K562 (cell line): ENCODE results near the gene GSTM2. TPM values are rescaled to one million over a fixed set of nuclear protein-coding genes. Genes with fewer than 3 reads are reported as not detected.

Source experiments
- ARID2 ChIP-seq: fragments of 450-650 bp; IDR thresholded peaks from 2 replicates; pipeline ENCODE4 v1.6.1; 2017; ENCODE audit warnings: antibody characterized with exemption, mild to moderate bottlenecking
- CBFA2T3 ChIP-seq: fragments of 450-650 bp; IDR thresholded peaks from 2 replicates; pipeline ENCODE4 v1.6.1; 2017
- CREBBP ChIP-seq: IDR thresholded peaks from one replicate; pipeline ENCODE4 v1.6.1; 2012; ENCODE audit warnings: low read depth, mild to moderate bottlenecking, control low read depth, inconsistent platforms, low read length
- DDX20 ChIP-seq: fragments of 450-650 bp; IDR thresholded peaks from 2 replicates; pipeline ENCODE4 v1.6.1; 2016; ENCODE audit warnings: missing genetic modification characterization, low read depth, mild to moderate bottlenecking, missing compliant biosample characterization, moderate library complexity
- FOXA3 ChIP-seq, 2 experiments: fragments of 450-650 bp in 1 of 2; sonication (generic) in 1 of 2; formaldehyde crosslinking; IDR thresholded peaks in 1 of 2; conservative IDR thresholded peaks in 1 of 2; 2 replicates each; pipeline versions ENCODE4 v1.4.0 to v1.8.0; 2020 to 2022; ENCODE audit warnings: mild to moderate bottlenecking in 2 of 2, missing genetic modification reagents in 1 of 2
- MYNN ChIP-seq, 2 experiments: sonication (generic); formaldehyde crosslinking in 1 of 2; IDR thresholded peaks; 2 replicates each; pipeline versions ENCODE4 v1.5.0 to v1.6.1; 2016 to 2020; ENCODE audit warnings: antibody characterized with exemption in 1 of 2, missing genetic modification reagents in 1 of 2
- NFE2 ChIP-seq: IDR thresholded peaks from 2 replicates; pipeline ENCODE4 v1.6.1; 2014; ENCODE audit warnings: antibody characterized with exemption, low read depth
- PBX2 ChIP-seq, 2 experiments: IDR thresholded peaks in 1 of 2; conservative IDR thresholded peaks in 1 of 2; 2 replicates each; pipeline ENCODE4 v1.6.1; 2016; ENCODE audit warnings: low read depth in 2 of 2, mild to moderate bottlenecking in 1 of 2, missing compliant biosample characterization in 1 of 2, missing genetic modification characterization in 1 of 2, moderate library complexity in 1 of 2
- PML ChIP-seq: IDR thresholded peaks from 2 replicates; pipeline ENCODE4 v1.6.1; 2012; ENCODE audit warnings: low read length, inconsistent platforms
- RFX5 ChIP-seq: IDR thresholded peaks from 2 replicates; pipeline ENCODE4 v1.6.1; 2011; ENCODE audit warnings: low read depth, mild to moderate bottlenecking, improper control_type of control experiment, low read length
- SFPQ ChIP-seq: fragments of 200-400 bp; formaldehyde crosslinking; IDR thresholded peaks from 2 replicates; pipeline ENCODE4 v1.6.1; 2017; ENCODE audit warnings: mild to moderate bottlenecking, low read depth, low read length, moderate library complexity
- SRSF9 ChIP-seq: fragments of 200-400 bp; formaldehyde crosslinking; IDR thresholded peaks from 2 replicates; pipeline ENCODE4 v1.6.1; 2017; ENCODE audit warnings: low read depth, low read length, borderline replicate concordance
- TAF7 ChIP-seq: fragments of 450-650 bp; IDR thresholded peaks from 2 replicates; pipeline ENCODE4 v1.6.1; 2016; ENCODE audit warnings: missing genetic modification characterization, missing compliant biosample characterization
- TAF9B ChIP-seq: fragments of 450-650 bp; IDR thresholded peaks from 2 replicates; pipeline ENCODE4 v1.6.1; 2018; ENCODE audit warnings: mild to moderate bottlenecking; ENCODE audit not compliant: partially characterized antibody
- ZKSCAN3 ChIP-seq: fragments of 250-450 bp; sonication (Bioruptor Pico); IDR thresholded peaks from 2 replicates; pipeline ENCODE4 v1.4.0; 2020
- ZNF197 ChIP-seq: fragments of 200-800 bp; sonication (Bioruptor generic); IDR thresholded peaks from 2 replicates; pipeline ENCODE4 v1.6.1; 2016; ENCODE audit warnings: low read depth, missing genetic modification characterization, missing compliant biosample characterization
- ZNF316 ChIP-seq: fragments of 450-650 bp; IDR thresholded peaks from 2 replicates; pipeline ENCODE4 v1.6.1; 2016
- ZNF398 ChIP-seq: fragments of 250-450 bp; sonication (Bioruptor Pico); IDR thresholded peaks from 2 replicates; pipeline ENCODE4 v1.8.0; 2021; ENCODE audit warnings: moderate library complexity, mild to moderate bottlenecking, inconsistent platforms
- ZNF408 ChIP-seq: fragments of 250-450 bp; sonication (Bioruptor Pico); IDR thresholded peaks from 2 replicates; pipeline ENCODE4 v1.4.0; 2020; ENCODE audit warnings: low read depth, mild to moderate bottlenecking, moderate library complexity
- ZNF512 ChIP-seq: IDR thresholded peaks from 2 replicates; pipeline ENCODE4 v1.6.1; 2016; ENCODE audit warnings: missing genetic modification characterization, missing compliant biosample characterization
- ZNF785 ChIP-seq: fragments of 250-450 bp; sonication (Bioruptor Pico); IDR thresholded peaks from 2 replicates; pipeline ENCODE4 v1.4.0; 2020; ENCODE audit warnings: mild to moderate bottlenecking
- polyA plus RNA-seq, 8 experiments: library from polyadenylated mRNA; depleted of rRNA in 4 of 8; stranded (reverse) in 5 of 8; unstranded in 3 of 8; fragments of >200 nt; fragmentation: Nextera tagmentation in 2 of 8; fragmentation: Illumina TruSeq in 1 of 8; extraction: Ambion mirVana in 2 of 8; extraction: Trizol in 1 of 8; gene quantifications; 2 replicates each; pipeline versions ENCODE4 v1.2.1 to v1.2.3, GENCODE V29; 2011 to 2014; ENCODE audit warnings: inconsistent platforms in 1 of 8, missing spikeins in 1 of 8
- total RNA-seq, 7 experiments: library from RNA; depleted of rRNA in 6 of 7; stranded (reverse); fragments of >200 nt in 6 of 7; fragmentation: Illumina TruSeq in 2 of 7; extraction: Trizol in 2 of 7; gene quantifications; 2 replicates each; pipeline versions ENCODE4 v1.2.1 to v1.2.3, GENCODE V29; 2011 to 2021; ENCODE audit warnings: low replicate concordance in 1 of 7

Gene GSTM2
- total and polyA plus RNA-seq, 9 of the 15 experiments (the other 6 are each of a cell fraction or from before 2014, with no cell fraction given) = 1.6 to 15.1 (median 6.8) TPM

- TF ChIP-seq SFPQ (no peak), ZNF408 (CRISPR knock-in tag) (no peak), RFX5 (no peak), ZKSCAN3 (CRISPR knock-in tag) (no peak), SRSF9 (no peak), DDX20 (tag) (no peak), PBX2 (CRISPR knock-in tag; IDR thresholded peaks at IDR 0.05; ENCODE audit: low read depth) (no peak), PBX2 (tag; conservative IDR thresholded peaks at IDR 0.05; ENCODE audit: low read depth) (0 out of 2 replicates have a peak, but pooled peaks have one; percentile 8), ZNF398 (CRISPR knock-in tag) (no peak), ZNF197 (no peak), ZNF512 (tag) (no peak), ZNF785 (CRISPR knock-in tag) (no peak), NFE2 (peak; percentile 79), CREBBP (no peak), TAF9B (no peak), ZNF316 (peak; percentile 28), TAF7 (no peak), CBFA2T3 (peak; percentile 30; the same call in 1 of the 2 replicates), MYNN (IDR thresholded peaks at IDR 0.05) (no peak), MYNN (CRISPR knock-in tag; IDR thresholded peaks at IDR 0.05) (no peak), ARID2 (no peak), FOXA3 (CRISPR knock-in tag; conservative IDR thresholded peaks at IDR 0.05 in 1 of 2, IDR thresholded peaks at IDR 0.05 in 1 of 2) (no peak), PML (no peak)
These were observed 9.3 kb upstream of the GSTM2 start (continued) for GRCh38 chr1:109658533-109659042.
